A549 (cell line): Measurements from ENCODE around the gene PISD. TPM values are rescaled to one million over a fixed set of nuclear protein-coding genes. Genes with fewer than 3 reads are reported as not detected.

Source experiments
- ATAC-seq, 2 experiments: fragments of 200-7000 bp in 1 of 2; fragments of >200 bp in 1 of 2; cut with Nextera tagmentation in 1 of 2; cut with Tn5 transposase in 1 of 2; 3 replicates each; pipeline versions ENCODE4 v1.8.0 to v1.9.1; 2018 to 2020; ENCODE audit warnings: mild to moderate bottlenecking in 1 of 2, moderate library complexity in 1 of 2
- CTCF ChIA-PET: fragments of 300-600 bp; sonication (Branson Sonifier 250); formaldehyde crosslinking; extraction: SDS; loops from one replicate; lab custom pipeline; 2021; ENCODE audit warnings: antibody characterized with exemption, inconsistent platforms; lab: Yijun Ruan, JAX
- POLR2A ChIA-PET: fragments of 350-600 bp; formaldehyde crosslinking; extraction: SDS; loops from one replicate; lab custom pipeline; 2021; ENCODE audit warnings: antibody characterized with exemption, inconsistent platforms; lab: Yijun Ruan, JAX
- DNase-seq, 2 experiments: peaks; one replicate each; pipeline versions ENCODE4 v3.0.0 to v3.0.0-alpha.2; 2011 to 2016; ENCODE audit warnings: low read depth in 1 of 2, low spot score in 1 of 2
- FAIRE-seq: peaks from 2 replicates; lab custom pipeline; 2011; peaks lifted over from hg19 to GRCh38; lab: Jason Lieb, UNC
- H3K27ac ChIP-seq, 2 experiments: fragments of >200 bp; sonication (Bioruptor Twin); formaldehyde crosslinking; 3 replicates each; pipeline ENCODE4 v1.5.1; 2016 to 2017
- H3K4me1 ChIP-seq: fragments of >200 bp; sonication (Bioruptor Twin); formaldehyde crosslinking; 3 replicates; pipeline ENCODE4 v1.6.1; 2016
- H3K4me2 ChIP-seq: fragments of >200 bp; sonication (Bioruptor Twin); formaldehyde crosslinking; 3 replicates; pipeline ENCODE4 v1.6.1; 2016
- H3K4me3 ChIP-seq: fragments of >200 bp; sonication (Bioruptor Twin); formaldehyde crosslinking; 3 replicates; pipeline ENCODE4 v1.5.1; 2016
- H3K9me3 ChIP-seq: fragments of >200 bp; sonication (Bioruptor Twin); formaldehyde crosslinking; 3 replicates; pipeline ENCODE4 v1.6.1; 2016
- BCL3 ChIP-seq: fragments of >200 bp; sonication (Bioruptor Twin); formaldehyde crosslinking; IDR thresholded peaks from 3 replicates; pipeline ENCODE4 v1.6.1; 2016
- CBX8 ChIP-seq: fragments of 200-600 bp; sonication (generic); IDR thresholded peaks from 2 replicates; pipeline ENCODE4 v1.6.1; 2016
- CHD2 ChIP-seq: fragments of 150-350 bp; IDR thresholded peaks from 2 replicates; pipeline ENCODE4 v1.6.1; 2014; ENCODE audit warnings: low read length; ENCODE audit not compliant: partially characterized antibody
- CTCF ChIP-seq: fragments of >200 bp; sonication (Bioruptor Twin); formaldehyde crosslinking; IDR thresholded peaks from 3 replicates; pipeline ENCODE4 v1.5.1; 2016
- ELK1 ChIP-seq: fragments of 150-350 bp; IDR thresholded peaks from 2 replicates; pipeline ENCODE4 v1.6.1; 2014; ENCODE audit warnings: low read depth, mild to moderate bottlenecking, low read length
- EP300 ChIP-seq, 2 experiments: fragments of >200 bp; sonication (Bioruptor Twin); formaldehyde crosslinking; IDR thresholded peaks; 2 replicates in 1 of 2; 3 replicates in 1 of 2; pipeline ENCODE4 v1.6.1; 2016 to 2017
- ESRRA ChIP-seq: fragments of 150-350 bp; IDR thresholded peaks from 2 replicates; pipeline ENCODE4 v1.6.1; 2014; ENCODE audit warnings: mild to moderate bottlenecking, low read length, borderline replicate concordance
- HDAC2 ChIP-seq: fragments of 200-600 bp; sonication (generic); IDR thresholded peaks from 2 replicates; pipeline ENCODE4 v1.6.1; 2016
- JUN ChIP-seq, 2 experiments: fragments of >200 bp; sonication (Bioruptor Twin); formaldehyde crosslinking; IDR thresholded peaks; 2 replicates in 1 of 2; 3 replicates in 1 of 2; pipeline ENCODE4 v1.6.1; 2016 to 2017
- POLR2A ChIP-seq: IDR thresholded peaks from 2 replicates; pipeline ENCODE4 v1.6.1; 2012; ENCODE audit warnings: mild to moderate bottlenecking, low read length
- TP53 ChIP-seq: fragments of 250-450 bp; sonication (Bioruptor Pico); IDR thresholded peaks from 2 replicates; pipeline ENCODE4 v1.5.0; 2021; ENCODE audit warnings: mild to moderate bottlenecking, moderate library complexity
- USF2 ChIP-seq: fragments of 450-650 bp; IDR thresholded peaks from 2 replicates; pipeline ENCODE4 v1.6.1; 2014; ENCODE audit warnings: antibody characterized with exemption
- ZC3H11A ChIP-seq: fragments of 450-650 bp; IDR thresholded peaks from 2 replicates; pipeline ENCODE4 v1.6.1; 2014; ENCODE audit warnings: antibody characterized with exemption, mild to moderate bottlenecking
- ZFP36 ChIP-seq: fragments of 450-650 bp; IDR thresholded peaks from 2 replicates; pipeline ENCODE4 v1.6.1; 2014; ENCODE audit warnings: borderline replicate concordance; ENCODE audit not compliant: partially characterized antibody
- WGBS: methylation state at CpG from one replicate; pipeline ENCODE4 v1.1.6; 2017; ENCODE audit errors: missing lambda C conversion rate; 5-methylcytosine and 5-hydroxymethylcytosine counted together
- polyA plus RNA-seq, 4 experiments: library from polyadenylated mRNA; depleted of rRNA in 3 of 4; stranded (reverse); fragments of >200 nt; fragmentation: RNase III in 1 of 4; extraction: RNeasy Plus Mini Kit Qiagen cat#74134 plus additional on column Dnase treatment in 1 of 4; gene quantifications; 2 replicates in 3 of 4; 3 replicates in 1 of 4; pipeline ENCODE4 v1.2.3, GENCODE V29; 2011 to 2017
- TF ChIP-seq, protein P1 (sequence below): IDR thresholded peaks from 2 replicates; pipeline ENCODE4 v1.6.1; 2012

The PISD gene
- polyA plus RNA-seq, 2 of the 4 experiments (the other 2 are of a cell fraction), result 11.0 to 17.3 TPM

- FAIRE-seq, result no peak
- CTCF ChIA-PET, result interaction anchor here (0.6 to 2.4 kb wide), 6 partner anchors 10 to 159 kb away, joined by 3 to 10 read pairs (median 3); no protein-coding TSS in a partner anchor
- POLR2A ChIA-PET, result interaction anchor here (0.9 to 1.7 kb wide), 2 partner anchors 32 to 284 kb away, joined by 4 read pairs; partner anchors contain the start of genes PATZ1 and PISD
- 40% methylated on average over 8 of the region's 65 CpGs for WGBS
- Histone ChIP-seq H3K27ac (peak overlapping the region; percentile 92 to 99), H3K4me2 (peak overlapping the region; percentile 80), H3K4me3 (peak overlapping the region; percentile 96), H3K4me1 (peaks cover 10% of the 10 kb centered on the region; the same call in 1 of the 3 replicates), H3K9me3 (no peaks in the 10 kb centered on the region)
- ATAC-seq, result peak; percentile 67 to 86
- DNase-seq, result peak; percentile 44 to 61
- TF ChIP-seq BCL3, result 0 out of 3 replicates have a peak, but pooled peaks have one; percentile 23
- peak; percentile 37 for TF ChIP-seq POLR2A
- TF ChIP-seq JUN (IDR thresholded peaks at IDR 0.05), result peak in 1 of 2 experiments; percentile 44; a peak in 1 of 5 replicates
- TF ChIP-seq USF2, result peak; percentile 44
- TF ChIP-seq EP300 (IDR thresholded peaks at IDR 0.05), result no peak
- no peak for TF ChIP-seq TP53 (CRISPR knock-in tag)
- TF ChIP-seq, protein P1, sequence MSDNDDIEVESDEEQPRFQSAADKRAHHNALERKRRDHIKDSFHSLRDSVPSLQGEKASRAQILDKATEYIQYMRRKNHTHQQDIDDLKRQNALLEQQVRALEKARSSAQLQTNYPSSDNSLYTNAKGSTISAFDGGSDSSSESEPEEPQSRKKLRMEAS, result peak; percentile 73
These were observed 31.4 kb downstream of the PISD start for GRCh38 chr22:31630331-31631329.

- no peak for TF ChIP-seq ESRRA
- H3K4me3 ChIP-seq, result peak overlapping the region; percentile 96
- DNase-seq (no peak), FAIRE-seq (no peak), ATAC-seq (no peak)
- 45% methylated on average over 8 of the region's 14 CpGs for WGBS
- peaks cover 10% of the 10 kb centered on the region; the same call in 1 of the 3 replicates for H3K4me1 ChIP-seq
- peak overlapping the region; percentile 80 for H3K4me2 ChIP-seq
- ChIA-PET POLR2A (interaction anchor here (0.9 to 1.7 kb wide), 2 partner anchors 32 to 283 kb away, joined by 4 read pairs; partner anchors contain the start of genes PATZ1 and PISD), CTCF (interaction anchor here (0.7 to 2.4 kb wide), 5 partner anchors 9 to 73 kb away, joined by 3 to 10 read pairs (median 3); no protein-coding TSS in a partner anchor)
- H3K9me3 ChIP-seq, result no peaks in the 10 kb centered on the region
- H3K27ac ChIP-seq, result peak overlapping the region; percentile 92 to 99
These were observed 32.3 kb downstream of the PISD start for GRCh38 chr22:31629741-31630184.

DNA sequence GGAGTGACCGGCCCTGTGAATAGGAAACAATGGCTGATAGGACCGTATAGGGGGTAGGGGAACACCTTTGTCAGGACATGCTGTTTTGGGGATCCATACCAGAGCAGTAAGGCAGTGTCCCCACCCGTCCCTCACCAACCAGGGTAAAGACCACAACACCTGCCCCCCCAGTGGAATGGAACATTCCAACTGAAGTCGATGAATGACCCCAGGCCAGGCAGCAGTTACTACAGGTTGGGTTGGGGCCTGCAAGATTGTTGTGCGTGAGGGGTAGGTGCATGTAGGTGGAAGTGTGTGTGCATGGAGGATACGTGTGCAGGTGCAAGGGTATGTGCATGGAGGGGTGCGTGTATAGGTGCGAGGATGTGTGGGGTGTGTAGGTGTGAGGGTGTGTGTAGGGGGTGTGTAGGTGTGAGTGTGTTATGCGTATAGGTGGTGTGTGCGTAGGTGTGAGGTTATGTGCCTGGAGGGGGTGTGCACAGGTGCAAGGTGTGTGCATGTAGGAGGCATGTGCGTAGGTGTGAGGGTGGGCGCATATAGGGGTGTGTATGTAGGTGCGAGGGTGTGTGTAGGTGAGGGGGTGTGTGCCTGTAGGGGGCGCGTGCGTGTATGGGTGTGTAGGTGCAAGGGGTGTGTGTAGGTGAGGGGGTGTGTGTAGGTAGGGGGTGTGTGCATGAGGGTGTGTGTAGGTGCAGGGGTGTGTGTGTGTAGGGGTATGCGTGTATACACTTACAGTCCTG, 32.9 kb downstream of the PISD start:
- H3K4me3 ChIP-seq, result peak overlapping the region; percentile 96; the same call in 1 of the 3 replicates

More for the DNA sequence above, 32.9 kb downstream of the PISD start:
- no peak for FAIRE-seq
- H3K9me3 ChIP-seq, result no peaks in the 10 kb centered on the region
- ChIA-PET POLR2A (no interaction called here), CTCF (interaction anchor here (2.4 kb wide), 1 partner anchor 8 kb away, joined by 10 read pairs; no protein-coding TSS in a partner anchor)
- no peak overlapping the region; a peak in 1 of 6 replicates for H3K27ac ChIP-seq
- H3K4me2 ChIP-seq, result peak overlapping the region; percentile 80
- no peak for DNase-seq
- 86% methylated on average over 16 of the region's 17 CpGs for WGBS
- TF ChIP-seq HDAC2 (no peak), BCL3 (no peak), ZFP36 (no peak), CBX8 (no peak), CHD2 (no peak), CTCF (no peak), ELK1 (no peak), ZC3H11A (no peak)
- TF ChIP-seq, all 56 proteins: peak for 0
- no peak for ATAC-seq
- peaks cover 10% of the 10 kb centered on the region; the same call in 1 of the 3 replicates for H3K4me1 ChIP-seq
